Skeletal muscle tissue (tissue), 1 donor: ENCODE data around the gene AIDA. TPM values are rescaled to one million over a fixed set of nuclear protein-coding genes. Genes with fewer than 3 reads are reported as not detected.

Experiments
- total RNA-seq: library from RNA; depleted of rRNA; stranded (reverse); fragments of >200 nt; gene quantifications from one replicate; pipeline ENCODE4 v1.2.3, GENCODE V29; 2014

AIDA gene
- total RNA-seq, 1 donor from 2014 or later, result 34.4 TPM

Other genes starting within 250 kb of the AIDA start
- gene HHIPL2, start 164.4 kb downstream of the AIDA start, total RNA-seq, result under 0.01 TPM
- gene TAF1A, start 122.6 kb downstream of the AIDA start, total RNA-seq, result 11.0 TPM
- gene MIA3, start 94.4 kb downstream of the AIDA start, total RNA-seq, result 29.2 TPM
- gene BROX, start 73 bp upstream of the AIDA start, total RNA-seq, result 21.9 TPM
- not detected for gene FAM177B, start 24.7 kb upstream of the AIDA start, total RNA-seq
- gene DISP1, start 102.5 kb upstream of the AIDA start, total RNA-seq, result 7.3 TPM